Stimulated activated CD4-positive, alpha-beta T cell treated with anti-CD3 and anti-CD28 coated beads, TNF-alpha, amount 100 ng/mL, for 4 hours (primary cell): ENCODE measurements around the gene DSP.

Experiments
- DNase-seq, 3 experiments: peaks; one replicate each; pipeline ENCODE4 v3.0.0-alpha.2; 2020; ENCODE audit warnings: low read depth in 3 of 3

Gene DSP

DNA sequence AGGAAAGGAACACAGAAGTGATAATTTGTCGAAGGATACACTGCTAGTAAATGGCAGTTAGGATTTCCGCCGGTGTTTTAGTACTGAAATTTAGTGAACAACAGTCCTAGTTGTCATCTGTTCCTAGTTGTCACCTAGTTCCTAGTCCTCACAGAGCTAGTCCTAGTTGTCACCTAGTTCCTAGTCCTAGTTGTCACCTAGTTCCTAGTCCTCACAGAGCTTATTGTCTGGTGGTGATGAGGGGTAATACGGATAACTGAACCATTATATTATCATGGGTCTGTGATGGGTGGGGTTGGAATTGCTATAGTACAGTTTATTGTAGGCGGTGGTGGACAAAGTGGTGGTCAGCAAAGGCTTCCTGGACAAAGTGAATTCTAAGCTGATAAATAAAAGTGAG, 50.3 kb downstream of the DSP start:
- no peak for DNase-seq

DNA sequence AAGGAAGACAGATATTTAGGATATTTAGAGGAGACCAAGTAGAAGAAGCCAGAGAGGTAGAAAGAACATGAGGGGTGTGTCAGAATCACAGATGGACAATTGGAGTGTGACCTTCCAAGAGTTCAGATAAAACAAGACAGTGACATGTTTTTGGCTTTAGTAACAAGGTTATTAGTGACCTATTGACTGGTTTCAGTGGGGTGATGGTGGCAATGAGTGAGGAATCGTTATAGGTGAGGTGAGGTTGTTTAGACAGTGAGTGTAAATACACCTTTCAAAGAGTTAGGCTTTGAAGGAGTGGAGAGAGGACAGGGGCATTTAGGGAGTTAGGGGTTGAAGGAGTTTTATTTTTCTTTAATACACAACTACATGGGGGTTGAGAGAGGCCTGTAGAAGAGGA, 51.8 kb downstream of the DSP start:
- no peak for DNase-seq

DNA sequence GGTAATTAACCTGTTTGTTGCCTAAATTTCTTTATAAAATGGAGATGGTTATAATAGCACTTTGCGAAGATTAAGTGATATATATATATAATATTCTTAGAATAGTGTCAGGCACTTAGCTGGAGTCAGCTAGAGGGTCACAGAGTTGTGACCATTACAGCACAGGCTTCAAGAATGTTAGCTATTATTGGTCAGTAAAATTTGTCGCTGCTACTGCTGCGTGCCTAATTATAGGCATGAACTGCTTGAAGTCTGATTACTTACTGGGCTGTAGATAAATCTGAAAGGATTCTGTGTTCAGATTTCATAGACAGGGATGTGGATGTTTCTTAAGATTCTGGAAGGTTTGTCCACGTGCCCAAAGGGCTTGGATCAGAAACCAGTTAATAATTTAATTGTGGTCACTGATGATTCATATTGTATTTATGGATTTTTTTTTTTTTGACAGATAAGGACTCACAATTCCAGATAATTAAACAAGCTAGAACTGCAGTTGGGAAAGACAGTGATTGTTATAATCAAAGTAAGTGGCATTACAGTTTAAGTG, 53.2 kb downstream of the DSP start:
- no peak for DNase-seq

DNA sequence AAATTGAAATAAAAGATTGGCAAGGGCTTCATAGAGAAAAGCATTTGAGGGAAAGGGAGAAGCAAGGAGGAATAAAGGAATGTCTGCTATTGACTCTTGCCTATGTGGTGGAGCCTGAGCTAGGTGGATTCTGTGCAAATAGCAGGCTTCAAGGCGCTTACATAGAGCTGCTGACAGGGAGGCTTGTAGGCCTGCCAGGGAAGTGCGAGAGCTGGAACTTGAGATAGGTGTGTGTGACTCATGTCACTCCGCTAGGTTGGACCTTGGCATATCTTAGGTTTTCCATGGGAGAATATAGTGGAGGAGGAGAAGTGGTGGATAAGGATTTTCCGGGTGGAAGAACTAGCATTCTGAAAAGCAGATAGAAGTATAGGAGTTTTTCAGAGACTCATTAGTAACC, 62.5 kb downstream of the DSP start:
- no peak for DNase-seq

DNA sequence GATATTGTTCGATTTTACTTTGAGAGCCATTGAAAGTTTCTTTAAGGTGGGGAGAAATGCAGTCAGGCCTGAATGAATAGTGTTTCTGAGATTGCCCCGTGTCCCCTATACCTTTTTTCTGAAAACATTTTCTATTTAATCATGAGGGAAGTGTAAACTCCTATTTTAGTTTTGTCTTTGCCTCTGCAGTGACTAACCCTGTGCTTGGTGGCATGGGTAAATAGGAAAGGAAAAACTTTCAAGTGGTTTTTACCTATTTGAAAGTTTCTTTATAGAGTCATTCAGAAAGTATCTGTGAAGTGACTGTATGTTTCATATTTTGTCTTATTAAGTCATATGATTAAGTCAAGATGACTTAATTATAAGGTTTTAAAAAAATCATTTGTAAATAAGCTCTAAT, 63.0 kb downstream of the DSP start:
- DNase-seq = no peak

DNA sequence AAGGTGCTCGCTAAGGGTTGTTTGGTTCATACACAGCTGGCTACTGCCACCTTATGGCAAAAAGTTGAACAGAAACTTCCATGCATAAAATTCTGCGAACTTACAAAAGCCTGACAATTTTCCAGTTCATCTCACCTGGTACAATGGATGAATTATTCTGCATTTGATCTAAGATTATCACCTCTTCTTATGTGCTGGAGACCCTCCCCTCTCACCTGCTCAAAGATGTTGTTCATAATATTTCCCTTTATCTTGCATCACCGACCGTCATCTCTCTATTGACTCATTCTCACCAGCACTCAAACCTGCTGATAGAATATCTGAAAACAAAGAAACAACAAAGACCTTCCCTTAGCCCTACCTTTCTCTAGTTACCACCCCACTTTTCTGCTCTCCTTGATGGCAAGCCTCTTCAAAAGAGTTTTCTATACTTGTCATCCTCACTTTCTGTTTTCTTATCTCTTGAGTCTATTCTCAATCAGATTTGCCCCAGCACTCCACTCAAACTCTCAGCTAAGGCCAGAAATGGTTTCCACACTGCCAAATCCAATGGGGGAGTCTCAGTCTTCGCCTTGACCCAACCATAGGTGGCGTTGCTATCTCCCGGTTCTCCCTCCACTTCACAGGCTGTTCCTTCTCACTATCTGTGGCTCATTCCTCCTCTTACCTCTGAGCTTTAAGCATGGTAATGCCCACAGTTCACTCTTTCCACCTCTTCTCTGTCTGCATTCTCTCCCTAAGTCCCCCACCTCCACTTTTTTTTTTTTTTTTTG, 74.3 kb downstream of the DSP start:
- DNase-seq = no peak

DNA sequence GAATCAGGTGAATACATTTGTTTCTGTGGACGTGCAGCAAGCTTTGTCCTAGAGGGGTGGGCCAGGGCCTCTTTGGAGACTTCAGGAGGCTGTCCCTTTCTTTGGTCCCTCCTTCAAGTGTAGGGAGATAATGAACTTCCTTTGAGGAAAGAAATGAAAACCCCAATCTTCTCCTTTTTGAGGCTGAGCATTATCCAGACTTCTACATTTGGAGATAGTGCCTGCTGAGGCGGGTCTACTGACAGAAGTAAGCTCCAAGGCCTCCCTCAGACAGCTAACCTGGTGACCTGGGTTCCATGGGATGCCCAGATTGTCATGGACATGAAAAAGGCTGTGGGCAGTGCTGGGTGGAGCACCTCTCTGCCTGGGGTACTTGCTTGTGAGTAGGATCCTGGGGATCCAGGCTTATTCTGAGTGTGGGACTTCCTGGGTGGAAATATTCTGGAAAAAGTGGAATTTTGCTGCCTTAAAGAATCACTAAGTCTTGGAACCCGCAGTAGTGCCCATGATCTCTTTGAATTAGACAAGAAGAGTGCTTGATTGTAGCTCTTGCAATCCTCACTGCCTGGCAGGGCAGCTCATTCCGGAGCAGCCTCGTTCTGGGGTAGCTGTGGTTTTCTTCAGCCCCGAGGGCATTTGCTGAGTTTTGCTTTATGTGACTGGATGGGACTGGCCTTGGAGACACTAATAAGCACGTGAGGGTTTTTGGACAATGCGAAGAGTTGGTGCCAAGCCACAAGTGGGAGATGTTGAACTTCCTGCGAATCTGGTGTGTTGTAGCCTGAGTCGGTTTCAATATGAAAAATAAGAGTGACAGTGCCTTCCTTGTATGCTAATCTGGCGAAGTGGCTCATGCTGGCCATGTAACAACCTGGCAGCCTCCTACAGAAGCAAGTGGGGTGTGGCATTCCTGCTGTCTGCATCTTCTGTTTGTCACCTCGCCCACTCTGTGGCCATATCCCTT, 76.6 kb downstream of the DSP start:
- DNase-seq = no peak

DNA sequence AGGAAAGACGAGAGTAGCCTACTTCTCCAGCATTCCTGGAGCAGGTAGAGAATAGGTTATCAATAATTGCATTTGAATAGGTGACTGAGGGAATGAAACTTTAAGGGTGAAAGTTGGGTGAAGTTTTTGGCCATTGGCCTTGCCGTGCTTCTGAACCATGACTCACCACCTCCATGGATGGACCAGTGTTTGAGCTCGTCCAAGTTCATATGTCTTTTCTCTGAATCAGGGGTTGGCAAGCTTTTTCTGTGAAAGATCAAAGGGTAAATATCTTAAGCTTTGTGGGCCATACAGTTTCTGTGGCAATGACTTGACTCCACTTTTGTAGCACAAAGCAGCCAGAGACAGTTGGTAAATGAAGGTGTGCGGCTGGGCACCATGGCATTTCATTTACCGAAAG, 80.3 kb downstream of the DSP start:
- no peak for DNase-seq

DNA sequence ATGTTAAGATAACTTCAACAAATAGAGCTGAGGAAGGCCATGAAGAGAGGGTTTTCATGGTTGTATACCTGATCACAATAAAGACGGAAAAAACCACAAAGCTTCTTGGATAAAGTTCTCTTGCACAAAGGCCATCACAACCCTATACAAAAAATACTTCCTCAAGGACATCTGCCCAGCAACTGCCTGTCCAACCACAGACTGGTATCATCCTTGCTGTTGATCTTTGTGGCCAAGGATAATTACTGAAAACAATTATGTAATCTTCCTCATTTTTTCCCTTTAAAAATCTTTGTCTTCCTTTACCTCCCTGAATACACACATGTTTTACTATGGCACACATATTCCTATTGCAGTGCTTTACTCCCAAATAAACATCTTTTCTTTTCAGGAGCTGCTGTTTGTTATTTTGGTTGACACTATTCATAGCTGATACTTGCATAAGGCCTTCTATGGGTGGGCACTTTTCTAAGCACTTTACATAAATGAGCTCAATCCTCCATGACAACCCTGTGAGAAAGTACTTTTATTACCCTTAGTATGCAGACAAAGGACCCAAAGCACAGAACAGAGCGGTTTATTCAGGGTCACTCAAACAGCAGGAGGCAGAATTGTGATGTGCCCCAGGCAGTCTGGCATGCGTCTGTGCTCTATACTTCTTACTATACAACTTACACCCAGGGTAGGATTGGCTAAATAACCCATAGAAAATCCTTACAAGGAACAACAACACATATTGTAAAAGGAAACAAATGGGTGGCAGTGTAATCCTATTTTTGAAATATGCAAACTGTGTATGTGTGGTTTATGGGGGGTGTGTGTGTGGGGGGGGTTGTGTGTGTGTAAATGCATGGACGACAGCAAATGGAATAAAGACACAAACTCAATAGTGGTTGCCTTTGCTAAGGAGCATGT, 83.6 kb downstream of the DSP start:
- no peak for DNase-seq

DNA sequence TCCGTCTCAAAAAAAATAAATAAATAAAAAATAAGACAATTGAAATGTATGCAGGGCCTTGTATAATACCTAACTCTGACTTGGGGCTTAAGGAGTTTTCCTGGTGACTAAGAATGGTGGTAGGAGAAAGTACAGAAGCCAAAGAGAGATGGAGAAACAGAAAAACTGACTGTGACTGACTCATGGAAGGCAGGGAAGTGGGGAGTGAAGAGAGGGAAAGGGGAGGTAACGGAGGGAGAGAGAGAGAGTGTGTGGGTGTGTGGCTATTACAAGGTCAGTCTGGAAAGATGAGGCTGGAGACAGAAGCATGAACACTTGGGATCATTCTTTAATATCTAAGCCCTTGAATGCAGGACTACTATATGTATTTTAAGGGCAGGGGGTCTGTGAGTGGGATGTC, 87.0 kb downstream of the DSP start:
- DNase-seq = no peak

DNA sequence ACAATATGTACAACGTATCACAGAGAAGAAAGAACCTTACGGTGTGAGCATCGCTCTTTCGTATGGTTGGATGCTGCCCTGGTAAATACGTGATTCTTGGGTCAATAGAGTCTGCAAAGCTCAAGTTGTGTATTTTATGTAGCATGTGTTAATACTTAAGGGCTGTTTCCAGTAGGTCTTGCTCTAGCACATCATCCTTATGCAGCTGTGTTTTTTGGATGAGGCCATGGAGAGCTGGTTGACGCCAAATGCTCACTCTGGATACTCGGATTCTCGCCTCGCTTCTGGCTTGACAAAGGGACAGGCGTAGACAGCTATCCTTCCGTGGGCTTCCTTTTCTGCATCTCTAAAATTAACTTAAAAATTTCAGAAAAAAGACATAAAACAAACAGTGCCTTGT, 87.4 kb downstream of the DSP start:
- DNase-seq = no peak

DNA sequence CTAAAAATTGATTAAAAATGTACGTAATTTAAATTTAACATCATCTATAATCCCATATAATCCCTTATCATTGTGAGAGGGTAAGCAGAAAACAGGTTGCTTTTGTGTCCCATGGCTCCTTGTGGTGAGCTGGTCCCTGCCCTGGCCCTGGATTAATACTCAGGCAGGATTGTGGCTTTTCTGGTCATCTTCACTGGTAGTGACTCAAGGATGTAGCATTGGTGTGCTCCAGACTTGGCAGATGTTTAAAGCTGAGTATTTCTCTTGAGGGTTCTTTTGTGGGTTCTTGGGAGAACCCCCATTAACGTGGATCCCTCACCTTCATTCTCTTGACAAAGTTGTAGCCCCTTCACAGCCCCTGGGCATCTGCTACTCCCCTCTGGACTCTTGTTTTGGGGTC, 87.8 kb downstream of the DSP start:
- DNase-seq = no peak

DNA sequence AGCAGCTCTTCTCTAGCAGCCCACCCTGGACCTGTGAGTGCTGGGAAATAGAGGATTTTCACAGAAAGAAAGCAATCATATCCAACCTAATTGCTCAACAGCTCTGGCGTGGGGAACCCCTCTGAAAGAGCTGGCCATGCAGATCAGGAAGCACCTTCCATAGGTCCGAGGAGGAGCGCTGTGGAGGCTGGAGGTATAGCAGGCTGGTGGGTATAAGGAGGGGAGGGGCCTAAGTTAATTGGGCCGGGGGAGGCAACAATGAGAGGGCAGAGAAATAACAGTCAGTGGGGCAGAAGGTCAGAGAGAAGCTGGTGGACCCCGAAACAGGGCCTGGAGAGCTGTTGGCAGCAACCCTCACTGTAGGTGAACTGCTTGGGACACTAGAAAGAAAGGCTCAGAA, 89.3 kb downstream of the DSP start:
- no peak for DNase-seq

DNA sequence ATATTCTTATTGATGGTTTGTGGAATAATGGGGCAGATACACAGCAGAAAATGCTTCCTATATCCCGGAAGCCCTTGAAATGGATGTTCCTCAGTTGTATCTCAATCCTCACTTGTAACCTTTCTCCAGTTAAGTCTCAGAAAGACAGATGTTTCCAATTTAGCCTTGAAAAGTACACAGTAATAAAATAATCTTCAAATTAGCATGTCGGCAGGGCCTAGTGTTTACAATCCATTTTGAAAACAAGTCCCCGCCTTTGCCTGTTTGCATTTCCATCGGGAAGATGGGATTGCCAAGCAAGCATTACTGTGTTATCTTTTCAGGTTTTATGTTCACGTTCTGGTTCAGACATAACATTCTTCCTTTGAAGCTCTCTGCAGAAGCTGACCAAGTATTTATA, 90.0 kb downstream of the DSP start:
- no peak for DNase-seq

DNA sequence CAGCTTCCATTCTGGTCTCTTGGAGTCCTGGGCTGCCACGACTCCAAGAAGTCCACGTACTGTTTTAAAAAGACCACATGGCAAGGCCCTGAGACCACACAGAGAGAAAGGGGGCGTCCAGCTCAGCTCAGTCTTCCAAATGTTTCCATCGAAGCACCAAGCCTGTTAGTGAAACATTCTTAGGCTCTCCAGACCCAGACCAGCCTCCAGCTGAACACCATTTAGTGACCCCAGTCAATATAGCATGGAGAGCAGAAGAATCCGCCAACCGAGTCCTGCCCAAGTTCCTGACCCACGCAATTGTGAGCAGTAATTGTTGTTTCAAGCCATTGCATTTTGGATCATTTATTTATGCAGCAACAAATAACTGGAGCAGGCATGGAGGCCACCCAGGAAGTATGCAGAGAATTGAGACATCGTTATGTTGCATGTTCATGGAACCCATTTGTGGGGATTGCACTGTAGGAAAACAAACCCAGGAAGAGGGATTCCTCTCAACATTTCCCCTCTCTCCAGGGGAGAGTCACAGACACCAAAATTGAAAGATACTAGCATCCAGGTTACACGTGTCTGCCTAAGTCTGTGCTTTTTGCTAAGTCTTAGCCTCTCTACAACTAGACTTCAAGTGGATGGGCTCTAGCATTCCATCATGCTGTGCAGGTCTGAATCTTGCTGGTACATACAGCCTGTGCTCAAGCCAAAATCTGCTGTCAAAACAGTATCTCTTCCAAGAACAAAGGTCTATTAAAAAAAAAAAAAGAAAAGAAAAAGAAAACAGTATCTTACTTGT, 91.2 kb downstream of the DSP start:
- no peak for DNase-seq

DNA sequence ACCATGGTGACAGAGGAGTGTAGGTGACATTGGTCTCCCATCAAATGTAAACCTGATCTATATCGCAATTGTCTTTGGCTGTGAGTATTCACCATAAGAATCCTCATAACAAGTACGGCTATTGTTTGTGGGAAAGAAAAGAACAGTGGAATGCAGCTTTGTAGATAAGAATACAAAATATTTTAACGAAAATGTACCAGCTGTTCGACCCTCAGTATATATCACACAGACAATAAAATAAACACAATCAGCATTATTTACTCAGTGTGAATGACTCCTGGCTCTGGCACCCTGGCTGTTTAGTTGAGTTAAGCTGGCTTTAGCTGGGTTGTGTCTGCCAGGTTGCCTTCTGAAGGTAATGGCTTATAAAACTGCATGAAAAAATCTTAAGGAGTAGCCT, 91.9 kb downstream of the DSP start:
- no peak for DNase-seq

DNA sequence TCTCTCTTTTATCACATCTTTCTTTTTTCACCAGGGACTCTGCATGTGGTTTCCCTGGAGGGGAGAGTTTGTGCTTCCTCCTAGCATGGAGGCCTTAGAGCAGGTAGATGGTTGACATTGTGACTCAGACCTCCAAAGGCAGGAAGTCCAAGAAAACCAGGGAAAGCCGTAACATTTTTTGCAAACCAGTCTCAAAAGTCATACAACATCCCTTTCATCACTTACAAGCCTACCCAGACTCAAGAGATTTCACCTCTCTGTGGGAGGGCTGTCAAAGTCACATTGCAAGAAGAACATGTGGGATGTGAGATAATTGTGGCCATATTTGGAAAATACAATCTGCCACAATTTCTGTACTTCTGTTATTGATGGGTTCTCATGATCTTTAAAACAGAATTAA, 94.7 kb downstream of the DSP start:
- no peak for DNase-seq
